NT2/D1 (cell line): ENCODE results near the gene SEPSECS.
"Not testable (repeated sequence)": the region's sequence is repeated elsewhere in the genome, so short reads cannot be mapped to it uniquely, and the experiment has no call there.

Experiments used
- DNase-seq: peaks from one replicate; pipeline ENCODE4 v3.0.0-alpha.2; 2011; ENCODE audit warnings: low read depth, low spot score
- H3K27me3 ChIP-seq: 2 replicates; pipeline ENCODE4 v1.6.0; 2011; ENCODE audit warnings: mild to moderate bottlenecking; ENCODE audit not compliant: insufficient read length, insufficient read depth
- H3K36me3 ChIP-seq: 2 replicates; pipeline ENCODE4 v1.6.1; 2011; ENCODE audit warnings: mild to moderate bottlenecking, low read length, mixed read lengths; ENCODE audit not compliant: insufficient read depth, insufficient read length
- H3K4me1 ChIP-seq: 2 replicates; pipeline ENCODE4 v1.5.1; 2011; ENCODE audit not compliant: insufficient read depth, insufficient read length
- H3K4me3 ChIP-seq: 2 replicates; pipeline ENCODE4 v1.5.1; 2011; ENCODE audit warnings: low read depth; ENCODE audit not compliant: insufficient read length
- H3K9ac ChIP-seq: 2 replicates; pipeline ENCODE4 v1.6.0; 2011; ENCODE audit warnings: low read depth; ENCODE audit not compliant: insufficient read length
- H3K9me3 ChIP-seq: 2 replicates; pipeline ENCODE4 v1.5.1; 2011; ENCODE audit warnings: mild to moderate bottlenecking, low read length; ENCODE audit not compliant: insufficient read depth
- SUZ12 ChIP-seq: IDR thresholded peaks from 2 replicates; pipeline ENCODE4 v1.6.1; 2011; ENCODE audit not compliant: insufficient read length, insufficient read depth; ENCODE audit errors: extremely low read depth
- YY1 ChIP-seq: IDR thresholded peaks from 2 replicates; pipeline ENCODE4 v1.6.1; 2011; ENCODE audit not compliant: insufficient read length, insufficient read depth
- ZNF274 ChIP-seq: IDR thresholded peaks from 2 replicates; pipeline ENCODE4 v1.6.1; 2011; ENCODE audit warnings: mild to moderate bottlenecking, low read depth, low read length

SEPSECS gene

GRCh38 chr4:25090516-25090915 is 69.7 kb downstream of the SEPSECS start:
- DNase-seq: no peak

GRCh38 chr4:25089051-25089763 is 71.0 kb downstream of the SEPSECS start:
- H3K9me3 ChIP-seq: peaks cover 14% of the 10 kb centered on the region
- no peaks in the 10 kb centered on the region for H3K4me1 ChIP-seq
- H3K4me3 ChIP-seq: no peak overlapping the region
- no peaks in the 10 kb centered on the region for H3K27me3 ChIP-seq
- H3K36me3 ChIP-seq: no peaks in the 10 kb centered on the region
- no peak for DNase-seq
- TF ChIP-seq ZNF274 (no peak), YY1 (no peak)
- no peak overlapping the region for H3K9ac ChIP-seq

More at GRCh38 chr4:25090516-25090915, 69.7 kb downstream of the SEPSECS start:
- Histone ChIP-seq H3K9ac (no peak overlapping the region), H3K9me3 (peaks cover 17% of the 10 kb centered on the region), H3K4me1 (no peaks in the 10 kb centered on the region), H3K27me3 (no peaks in the 10 kb centered on the region), H3K4me3 (no peak overlapping the region), H3K36me3 (no peaks in the 10 kb centered on the region)
- TF ChIP-seq SUZ12 (no peak), YY1 (no peak), ZNF274 (no peak)

DNA sequence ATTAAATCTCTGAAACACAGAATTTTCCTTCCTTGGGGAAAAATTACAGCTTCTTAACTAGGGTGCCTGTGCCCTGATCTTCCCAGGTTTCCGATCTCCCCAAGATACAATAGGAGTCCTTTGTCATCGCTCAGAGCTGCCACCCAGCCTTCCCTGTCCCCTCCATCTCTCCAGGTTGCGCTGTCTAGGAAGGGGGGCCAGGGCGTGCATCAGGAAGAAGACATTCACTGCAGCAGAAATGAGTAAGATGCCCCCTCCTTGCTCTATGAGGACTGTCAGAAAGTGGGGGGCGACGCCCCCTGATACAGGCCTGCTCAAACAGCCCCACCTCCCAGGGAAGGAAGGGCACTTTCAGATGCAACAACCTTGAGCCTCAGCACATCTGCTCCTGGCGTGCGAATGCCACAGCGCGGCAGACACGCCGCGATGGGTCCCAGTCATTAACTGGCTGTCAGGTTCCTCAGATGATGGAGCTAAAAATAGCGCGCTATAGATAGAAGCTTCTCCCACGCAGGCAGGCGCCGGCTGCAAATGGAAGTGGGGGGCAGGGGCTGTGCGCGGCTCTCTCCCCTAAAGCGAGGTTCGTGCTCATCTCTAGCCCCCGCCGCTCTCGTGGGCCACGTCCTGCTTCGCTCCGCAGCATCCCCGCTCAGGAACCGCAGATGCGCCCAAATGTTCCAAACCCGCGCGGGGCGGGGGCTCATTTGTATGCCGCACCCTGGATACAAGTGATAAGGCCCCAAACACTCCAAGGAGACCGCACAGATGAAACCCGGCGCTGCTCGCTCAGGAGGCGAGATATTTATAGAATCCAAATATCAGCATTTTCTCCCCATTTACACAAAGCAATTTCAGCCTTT is 71.9 kb downstream of the SEPSECS start:
- H3K9me3 ChIP-seq: peaks cover 5% of the 10 kb centered on the region
- no peaks in the 10 kb centered on the region for H3K4me1 ChIP-seq
- no peak overlapping the region for H3K4me3 ChIP-seq
- H3K36me3 ChIP-seq: no peaks in the 10 kb centered on the region
- H3K27me3 ChIP-seq: no peaks in the 10 kb centered on the region
- DNase-seq: no peak
- H3K9ac ChIP-seq: no peak overlapping the region
- TF ChIP-seq SUZ12: no peak
- TF ChIP-seq YY1: no peak
- TF ChIP-seq ZNF274: no peak

- Histone ChIP-seq H3K27me3 (no peaks in the 10 kb centered on the region), H3K4me3 (no peak overlapping the region), H3K9me3 (0 out of 2 replicates have a peak, but pooled peaks cover 5% of the 10 kb centered on the region), H3K4me1 (no peaks in the 10 kb centered on the region), H3K36me3 (no peaks in the 10 kb centered on the region), H3K9ac (no peak overlapping the region)
- DNase-seq: no peak
- no peak for TF ChIP-seq ZNF274
- no peak for TF ChIP-seq SUZ12
- TF ChIP-seq YY1: no peak
Observed at GRCh38 chr4:25085671-25086070, 74.6 kb downstream of the SEPSECS start.

- not testable (repeated sequence) for H3K9ac ChIP-seq, H3K4me3 ChIP-seq, H3K4me1 ChIP-seq, DNase-seq, H3K27me3 ChIP-seq, H3K36me3 ChIP-seq
- H3K9me3 ChIP-seq: peaks cover 13% of the 10 kb centered on the region; the same call in 1 of the 2 replicates
Observed at GRCh38 chr4:25083441-25083840, 76.8 kb downstream of the SEPSECS start.

GRCh38 chr4:25081866-25082471 is 78.3 kb downstream of the SEPSECS start:
- no peak for TF ChIP-seq ZNF274
- TF ChIP-seq SUZ12: no peak
- no peak for TF ChIP-seq YY1
- DNase-seq: no peak
- H3K9ac ChIP-seq: no peak overlapping the region
- no peaks in the 10 kb centered on the region for H3K36me3 ChIP-seq
- no peaks in the 10 kb centered on the region for H3K4me1 ChIP-seq
- no peak overlapping the region for H3K4me3 ChIP-seq
- no peaks in the 10 kb centered on the region for H3K27me3 ChIP-seq
- peaks cover 20% of the 10 kb centered on the region; the same call in 1 of the 2 replicates for H3K9me3 ChIP-seq

DNA sequence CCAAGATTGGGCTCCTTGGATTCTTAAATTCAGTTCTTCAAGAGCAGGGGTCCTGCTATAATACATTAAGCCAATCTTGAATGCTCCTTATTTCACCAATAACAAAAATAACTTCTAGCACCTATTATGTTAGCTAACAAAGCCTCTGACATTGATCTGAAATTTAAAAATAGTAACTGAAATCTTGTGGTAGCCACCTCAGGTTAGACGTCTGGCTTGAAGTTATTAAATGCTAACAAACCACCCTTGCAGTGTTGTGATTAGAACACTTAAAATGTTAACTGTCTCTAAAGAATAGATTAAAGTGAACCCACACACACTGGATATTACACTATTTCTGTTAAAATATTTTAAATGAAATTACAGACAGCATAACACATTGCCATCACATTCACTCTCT is 79.7 kb downstream of the SEPSECS start:
- Histone ChIP-seq H3K27me3 (no peaks in the 10 kb centered on the region), H3K9me3 (peaks cover 20% of the 10 kb centered on the region; the same call in 1 of the 2 replicates), H3K4me1 (no peaks in the 10 kb centered on the region), H3K9ac (no peak overlapping the region), H3K4me3 (no peak overlapping the region), H3K36me3 (no peaks in the 10 kb centered on the region)
- no peak for DNase-seq
- TF ChIP-seq SUZ12: no peak
- TF ChIP-seq ZNF274: no peak
- no peak for TF ChIP-seq YY1
